PC-3 (cell line): ENCODE measurements around the gene NEMP2. TPM values are rescaled to one million over a fixed set of nuclear protein-coding genes. Genes with fewer than 3 reads are reported as not detected.

ENCODE experiments used
- ATAC-seq: fragments of 200-7000 bp; cut with Tn5 transposase; 2 replicates; pipeline ENCODE4 v1.9.1; 2020; ENCODE audit warnings: mild to moderate bottlenecking, moderate library complexity
- BruUV-seq: library from RNA; stranded (reverse); fragments of 400-500 nt; replicated peaks from 2 replicates; lab custom pipeline; 2021; lab: Mats Ljungman, UMichigan
- CTCF ChIA-PET: fragments of 300-600 bp; sonication (Branson Sonifier 250); formaldehyde crosslinking; loops from one replicate; lab custom pipeline; 2022; ENCODE audit warnings: antibody characterized with exemption; lab: Charles Lee
- POLR2A ChIA-PET: fragments of 300-600 bp; sonication (Branson Sonifier 250); formaldehyde crosslinking; loops from one replicate; lab custom pipeline; 2022; ENCODE audit warnings: antibody characterized with exemption; ENCODE audit not compliant: unreplicated experiment; lab: Charles Lee
- DNase-seq: peaks from one replicate; pipeline ENCODE4 v3.0.0-alpha.2; 2015
- H2AFZ ChIP-seq: fragments of 300-600 bp; sonication (generic); 2 replicates; pipeline ENCODE4 v1.6.0; 2016; ENCODE audit warnings: antibody characterized with exemption, low read length
- H3F3A ChIP-seq: fragments of 300-600 bp; sonication (generic); one replicate; pipeline ENCODE4 v1.6.0; 2017; ENCODE audit warnings: antibody characterized with exemption, low read length, control low read depth, mild to moderate bottlenecking; ENCODE audit not compliant: unreplicated experiment
- H3K27ac ChIP-seq: fragments of 300-600 bp; sonication (generic); 2 replicates; pipeline ENCODE4 v1.5.1; 2016; ENCODE audit warnings: mild to moderate bottlenecking, low read length
- H3K27me3 ChIP-seq: fragments of 300-600 bp; sonication (generic); 2 replicates; pipeline ENCODE4 v1.6.1; 2016; ENCODE audit warnings: low read length, mixed read lengths
- H3K36me3 ChIP-seq: fragments of 300-600 bp; sonication (generic); 2 replicates; pipeline ENCODE4 v1.6.1; 2016; ENCODE audit warnings: low read depth, mixed run types, low read length, mixed read lengths
- H3K4me1 ChIP-seq: fragments of 300-600 bp; sonication (generic); 2 replicates; pipeline ENCODE4 v1.5.1; 2016; ENCODE audit warnings: low read length; ENCODE audit not compliant: insufficient read depth
- H3K4me2 ChIP-seq: fragments of 300-600 bp; sonication (generic); 2 replicates; pipeline ENCODE4 v1.6.0; 2016; ENCODE audit warnings: low read length
- H3K4me3 ChIP-seq: fragments of 300-600 bp; sonication (generic); 2 replicates; pipeline ENCODE4 v1.5.1; 2016; ENCODE audit warnings: mild to moderate bottlenecking, low read length, mixed read lengths
- H3K79me2 ChIP-seq: fragments of 300-600 bp; sonication (generic); 2 replicates; pipeline ENCODE4 v1.6.1; 2017; ENCODE audit warnings: low read length, mixed read lengths
- H3K9ac ChIP-seq: fragments of 300-600 bp; sonication (generic); 2 replicates; pipeline ENCODE4 v1.6.0; 2016; ENCODE audit warnings: mild to moderate bottlenecking, low read length
- H3K9me2 ChIP-seq: fragments of 300-600 bp; sonication (generic); replicated peaks from 2 replicates; pipeline ENCODE4 v1.6.1; 2016; ENCODE audit warnings: mixed run types, low read length, mixed read lengths
- H3K9me3 ChIP-seq: fragments of 300-600 bp; sonication (generic); 2 replicates; pipeline ENCODE4 v1.6.1; 2016; ENCODE audit warnings: low read length, mixed read lengths
- H4K20me1 ChIP-seq: fragments of 300-600 bp; sonication (generic); 2 replicates; pipeline ENCODE4 v1.6.1; 2016; ENCODE audit warnings: low read length, mixed read lengths
- CTCF ChIP-seq: fragments of 300-600 bp; sonication (generic); conservative IDR thresholded peaks from 2 replicates; pipeline ENCODE4 v1.5.1; 2017; ENCODE audit warnings: antibody characterized with exemption, low read depth, mild to moderate bottlenecking, low read length
- EZH2 ChIP-seq: fragments of 300-600 bp; sonication (generic); IDR thresholded peaks from one replicate; pipeline ENCODE4 v1.6.1; 2017; ENCODE audit warnings: antibody characterized with exemption, mild to moderate bottlenecking, low read length; ENCODE audit not compliant: unreplicated experiment
- EZH2phosphoT487 ChIP-seq: fragments of 300-600 bp; sonication (generic); IDR thresholded peaks from 2 replicates; pipeline ENCODE4 v1.6.1; 2018; ENCODE audit warnings: mild to moderate bottlenecking, antibody characterized with exemption, low read length, borderline replicate concordance
- intact Hi-C: fragments of 100-400 bp; cut with micrococcal nuclease; formaldehyde crosslinking; loops from 2 replicates; pipeline ENCODE4 v1.9.0; 2023
- total RNA-seq: library from RNA; depleted of rRNA; stranded (reverse); fragments of >200 nt; gene quantifications from 2 replicates; pipeline ENCODE4 v1.2.3, GENCODE V29; 2014

Gene NEMP2
- total RNA-seq, 1 experiment from 2014 or later: 3.8 TPM

DNA sequence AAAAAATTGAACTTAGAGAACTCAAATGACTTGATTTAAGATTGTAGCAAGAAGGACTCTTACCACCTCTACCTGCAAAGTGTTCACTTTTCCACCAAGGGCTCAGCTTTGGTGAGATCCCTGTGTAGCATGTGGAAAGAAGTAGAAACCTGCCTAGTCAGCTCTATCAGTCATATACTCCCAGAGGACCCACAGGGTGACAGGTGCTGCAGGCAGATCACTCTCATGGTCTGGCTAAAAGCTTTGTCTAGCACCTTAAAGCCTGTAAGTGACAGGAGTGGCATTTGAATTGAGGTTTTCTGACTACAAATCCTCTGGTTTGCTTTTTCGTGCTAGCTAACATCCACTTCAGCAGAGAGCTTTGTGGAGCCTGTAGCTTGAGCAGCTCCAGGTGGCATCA, 18.7 kb upstream of the NEMP2 start:
- POLR2A ChIA-PET: no interaction called here
- no peaks in the 10 kb centered on the region for H3K79me2 ChIP-seq
- no TSS peak for BruUV-seq
- H3K9me2 ChIP-seq: no peaks in the 10 kb centered on the region
- H3K27me3 ChIP-seq: no peaks in the 10 kb centered on the region
- no peak overlapping the region for H3K27ac ChIP-seq
- H3K9me3 ChIP-seq: no peaks in the 10 kb centered on the region
- H3K9ac ChIP-seq: no peak overlapping the region
- H4K20me1 ChIP-seq: no peaks in the 10 kb centered on the region
- no peak overlapping the region for H3K4me2 ChIP-seq
- ATAC-seq (no peak), DNase-seq (no peak)
- no peaks in the 10 kb centered on the region for H3K36me3 ChIP-seq
- intact Hi-C loops: no loop called here
- H3K4me1 ChIP-seq: no peaks in the 10 kb centered on the region
- CTCF ChIA-PET: no interaction called here
- H2AFZ ChIP-seq: no peak overlapping the region
- no peak for TF ChIP-seq CTCF
- TF ChIP-seq EZH2phosphoT487: no peak
- no peak for TF ChIP-seq EZH2
- no peaks in the 10 kb centered on the region for H3F3A ChIP-seq
- H3K4me3 ChIP-seq: no peak overlapping the region

DNA sequence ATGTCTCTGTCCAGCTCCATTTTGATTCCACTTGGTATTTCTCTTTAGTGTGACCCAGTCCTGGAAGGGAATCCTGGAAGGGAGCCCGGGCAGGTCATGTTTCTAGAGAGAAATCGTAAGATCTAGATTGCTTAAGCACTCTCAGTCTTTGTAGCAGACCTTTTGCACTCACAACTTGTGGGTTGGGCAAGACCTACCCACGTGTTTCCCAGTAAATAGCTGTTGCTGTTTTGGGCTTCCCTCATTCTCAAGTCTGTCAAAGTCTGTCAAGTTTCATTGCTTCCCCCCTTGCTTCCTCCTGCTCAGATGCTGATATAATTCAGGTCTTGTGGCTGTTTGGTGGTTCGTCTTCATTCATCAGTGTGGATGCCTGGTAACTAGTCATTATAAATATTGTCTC, 17.4 kb upstream of the NEMP2 start:
- Histone ChIP-seq H3K4me1 (no peaks in the 10 kb centered on the region), H3K27me3 (no peaks in the 10 kb centered on the region), H3K79me2 (no peaks in the 10 kb centered on the region), H3K4me3 (no peak overlapping the region), H3K9ac (no peak overlapping the region), H3K4me2 (no peak overlapping the region), H3K9me3 (no peaks in the 10 kb centered on the region), H2AFZ (no peak overlapping the region), H3K27ac (no peak overlapping the region), H3K36me3 (no peaks in the 10 kb centered on the region), H4K20me1 (no peaks in the 10 kb centered on the region), H3F3A (no peaks in the 10 kb centered on the region), H3K9me2 (no peaks in the 10 kb centered on the region)
- DNase-seq: no peak
- ATAC-seq: no peak
- CTCF ChIA-PET: no interaction called here
- POLR2A ChIA-PET: no interaction called here
- TF ChIP-seq EZH2phosphoT487: no peak
- TF ChIP-seq EZH2: no peak
- no peak for TF ChIP-seq CTCF
- no TSS peak for BruUV-seq
- intact Hi-C loops: no loop called here

DNA sequence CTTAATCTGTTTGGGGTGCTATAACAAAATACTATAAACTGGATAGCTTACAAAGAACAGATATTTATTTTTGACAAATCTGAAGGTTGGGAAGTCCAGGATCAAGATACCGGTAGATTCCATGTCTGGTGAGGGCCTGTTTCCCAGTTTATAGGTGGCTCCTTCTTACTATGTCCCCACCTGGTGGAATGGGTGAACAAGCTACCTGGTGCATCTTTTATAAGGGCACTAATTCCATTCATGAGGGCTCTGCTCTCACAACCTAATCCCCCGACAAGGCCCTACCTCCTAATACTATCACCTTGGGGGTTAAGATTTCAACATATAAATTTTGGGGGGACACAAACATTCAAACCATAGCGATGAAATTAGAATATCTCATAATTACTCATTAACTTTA, 15.6 kb upstream of the NEMP2 start:
- CTCF ChIA-PET: no interaction called here
- no peak overlapping the region for H3K27ac ChIP-seq
- no peaks in the 10 kb centered on the region for H3K9me2 ChIP-seq
- ATAC-seq: no peak
- no TSS peak for BruUV-seq
- H3K9me3 ChIP-seq: no peaks in the 10 kb centered on the region
- no peaks in the 10 kb centered on the region for H3K36me3 ChIP-seq
- H3K4me1 ChIP-seq: no peaks in the 10 kb centered on the region
- H3K27me3 ChIP-seq: no peaks in the 10 kb centered on the region
- POLR2A ChIA-PET: no interaction called here
- H3K4me3 ChIP-seq: no peak overlapping the region
- TF ChIP-seq EZH2phosphoT487 (no peak), CTCF (peak; percentile 20; the same call in 1 of the 2 replicates)
- H2AFZ ChIP-seq: no peak overlapping the region
- no peak overlapping the region for H3K9ac ChIP-seq
- no peaks in the 10 kb centered on the region for H3F3A ChIP-seq
- no peak overlapping the region for H3K4me2 ChIP-seq
- intact Hi-C loops: no loop called here
- H4K20me1 ChIP-seq: no peaks in the 10 kb centered on the region
- no peaks in the 10 kb centered on the region for H3K79me2 ChIP-seq
- no peak for DNase-seq
